DND-41 (cell line): Measurements from ENCODE around the gene VEGFA.

Experiments
- ATAC-seq: fragments of 200-7000 bp; cut with Tn5 transposase; 3 replicates; pipeline ENCODE4 v1.9.1; 2021; ENCODE audit warnings: low read depth; ENCODE audit not compliant: insufficient read depth
- DNase-seq: peaks from one replicate; pipeline ENCODE4 v3.0.0-alpha.2; 2020
- H2AFZ ChIP-seq: 2 replicates; pipeline ENCODE4 v1.6.0; 2012; ENCODE audit warnings: low read depth, low read length
- H3K27ac ChIP-seq: 2 replicates; pipeline ENCODE4 v1.5.1; 2012; ENCODE audit warnings: low read length, inconsistent platforms
- H3K27me3 ChIP-seq: fragments of 200-600 bp; sonication (generic); 2 replicates; pipeline ENCODE4 v1.6.0; 2012; ENCODE audit warnings: low read length, mild to moderate bottlenecking, inconsistent platforms; ENCODE audit not compliant: insufficient read depth, poor library complexity
- H3K36me3 ChIP-seq: 2 replicates; pipeline ENCODE4 v1.5.1; 2012; ENCODE audit warnings: low read length, inconsistent platforms; ENCODE audit not compliant: insufficient read depth
- H3K4me1 ChIP-seq: 2 replicates; pipeline ENCODE4 v1.5.1; 2012; ENCODE audit warnings: mild to moderate bottlenecking, low read length; ENCODE audit not compliant: insufficient read depth
- H3K4me2 ChIP-seq: 2 replicates; pipeline ENCODE4 v1.6.0; 2012; ENCODE audit warnings: mild to moderate bottlenecking, moderate library complexity, low read length, inconsistent platforms; ENCODE audit not compliant: insufficient read depth
- H3K4me3 ChIP-seq, 2 experiments: fragments of 200-600 bp in 1 of 2; shearing (Covaris generic) in 1 of 2; 2 replicates each; pipeline ENCODE4 v1.5.1; 2012 to 2016; ENCODE audit warnings: inconsistent platforms in 2 of 2, low read length in 2 of 2, mild to moderate bottlenecking in 2 of 2, low read depth in 1 of 2, moderate library complexity in 1 of 2
- H3K79me2 ChIP-seq: 2 replicates; pipeline ENCODE4 v1.6.0; 2012; ENCODE audit warnings: low read length, inconsistent platforms; ENCODE audit not compliant: insufficient read depth
- H3K9ac ChIP-seq: 2 replicates; pipeline ENCODE4 v1.6.0; 2012; ENCODE audit warnings: low read depth, mild to moderate bottlenecking, inconsistent platforms, low read length, moderate library complexity
- H3K9me3 ChIP-seq: 2 replicates; pipeline ENCODE4 v1.5.1; 2012; ENCODE audit warnings: low read length, moderate library complexity, mild to moderate bottlenecking, inconsistent platforms; ENCODE audit not compliant: insufficient read depth, severe bottlenecking
- H4K20me1 ChIP-seq: 2 replicates; pipeline ENCODE4 v1.6.0; 2012; ENCODE audit warnings: low read length; ENCODE audit not compliant: insufficient read depth
- EZH2 ChIP-seq: IDR thresholded peaks from 3 replicates; pipeline ENCODE4 v1.6.1; 2012; ENCODE audit warnings: borderline replicate concordance, low read depth, mild to moderate bottlenecking, moderate library complexity, low read length, inconsistent platforms; ENCODE audit not compliant: severe bottlenecking
- TF ChIP-seq, protein P1 (sequence below): IDR thresholded peaks from 2 replicates; pipeline ENCODE4 v1.5.1; 2012; ENCODE audit warnings: borderline replicate concordance, low read length, moderate library complexity, mild to moderate bottlenecking; ENCODE audit not compliant: poor library complexity, severe bottlenecking; ENCODE audit errors: extremely low read depth

The VEGFA gene

DNA sequence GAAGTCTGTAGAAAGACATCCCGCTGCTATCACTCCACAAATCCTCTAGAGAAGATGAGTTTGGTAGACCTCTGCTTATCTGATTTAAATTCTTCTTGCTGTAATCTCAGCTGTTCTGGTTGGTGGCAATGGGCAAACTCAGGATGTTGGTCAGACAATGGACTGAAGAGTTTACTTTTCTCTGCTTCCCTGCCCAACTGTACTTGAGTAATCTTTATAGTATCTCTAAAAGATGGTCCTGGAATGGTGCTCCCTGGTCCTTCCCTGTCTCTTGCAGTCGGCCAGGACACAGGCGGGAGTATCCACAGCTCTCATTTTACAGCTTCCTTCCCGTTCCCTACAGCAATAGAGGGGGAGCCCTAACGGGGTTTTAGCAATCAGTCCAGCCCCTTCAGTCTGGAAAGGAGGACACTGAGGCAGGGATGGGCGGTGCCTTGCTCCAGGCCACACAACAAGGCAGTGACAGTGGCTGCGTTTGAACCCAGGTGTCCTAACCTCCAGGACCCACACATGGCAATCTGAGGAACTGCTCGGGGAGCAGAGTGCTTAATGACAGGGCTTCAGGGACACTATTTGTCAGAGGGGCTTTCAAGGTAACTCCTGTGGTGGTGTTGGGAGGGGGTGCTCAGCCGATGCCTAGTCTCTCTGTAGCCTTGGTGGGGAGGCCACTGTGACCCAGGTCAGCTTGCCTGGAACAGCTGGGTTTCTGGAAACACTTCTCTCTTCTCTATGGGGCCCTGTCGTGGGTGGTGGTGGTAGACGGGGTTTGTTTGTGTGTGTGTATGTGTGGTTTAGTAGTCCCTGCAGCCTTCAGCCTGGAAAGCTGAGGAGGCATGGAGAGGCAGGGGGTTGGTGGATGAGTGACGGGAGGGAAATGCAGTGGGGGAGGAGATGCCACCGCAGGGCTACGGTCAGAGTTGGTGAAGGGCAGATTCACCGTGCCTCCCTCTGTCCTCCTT, 9.5 kb upstream of the VEGFA start:
- Histone ChIP-seq H3K4me1 (no peaks in the 10 kb centered on the region), H2AFZ (no peak overlapping the region), H3K79me2 (no peaks in the 10 kb centered on the region), H4K20me1 (peaks cover 5% of the 10 kb centered on the region), H3K27ac (no peak overlapping the region), H3K4me3 (no peak overlapping the region), H3K4me2 (no peak overlapping the region), H3K27me3 (peaks cover 55% of the 10 kb centered on the region), H3K9me3 (no peaks in the 10 kb centered on the region), H3K9ac (no peak overlapping the region), H3K36me3 (no peaks in the 10 kb centered on the region)
- ATAC-seq (no peak), DNase-seq (no peak)
- no peak for TF ChIP-seq EZH2
- TF ChIP-seq, protein P1, sequence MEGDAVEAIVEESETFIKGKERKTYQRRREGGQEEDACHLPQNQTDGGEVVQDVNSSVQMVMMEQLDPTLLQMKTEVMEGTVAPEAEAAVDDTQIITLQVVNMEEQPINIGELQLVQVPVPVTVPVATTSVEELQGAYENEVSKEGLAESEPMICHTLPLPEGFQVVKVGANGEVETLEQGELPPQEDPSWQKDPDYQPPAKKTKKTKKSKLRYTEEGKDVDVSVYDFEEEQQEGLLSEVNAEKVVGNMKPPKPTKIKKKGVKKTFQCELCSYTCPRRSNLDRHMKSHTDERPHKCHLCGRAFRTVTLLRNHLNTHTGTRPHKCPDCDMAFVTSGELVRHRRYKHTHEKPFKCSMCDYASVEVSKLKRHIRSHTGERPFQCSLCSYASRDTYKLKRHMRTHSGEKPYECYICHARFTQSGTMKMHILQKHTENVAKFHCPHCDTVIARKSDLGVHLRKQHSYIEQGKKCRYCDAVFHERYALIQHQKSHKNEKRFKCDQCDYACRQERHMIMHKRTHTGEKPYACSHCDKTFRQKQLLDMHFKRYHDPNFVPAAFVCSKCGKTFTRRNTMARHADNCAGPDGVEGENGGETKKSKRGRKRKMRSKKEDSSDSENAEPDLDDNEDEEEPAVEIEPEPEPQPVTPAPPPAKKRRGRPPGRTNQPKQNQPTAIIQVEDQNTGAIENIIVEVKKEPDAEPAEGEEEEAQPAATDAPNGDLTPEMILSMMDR: no peak

DNA sequence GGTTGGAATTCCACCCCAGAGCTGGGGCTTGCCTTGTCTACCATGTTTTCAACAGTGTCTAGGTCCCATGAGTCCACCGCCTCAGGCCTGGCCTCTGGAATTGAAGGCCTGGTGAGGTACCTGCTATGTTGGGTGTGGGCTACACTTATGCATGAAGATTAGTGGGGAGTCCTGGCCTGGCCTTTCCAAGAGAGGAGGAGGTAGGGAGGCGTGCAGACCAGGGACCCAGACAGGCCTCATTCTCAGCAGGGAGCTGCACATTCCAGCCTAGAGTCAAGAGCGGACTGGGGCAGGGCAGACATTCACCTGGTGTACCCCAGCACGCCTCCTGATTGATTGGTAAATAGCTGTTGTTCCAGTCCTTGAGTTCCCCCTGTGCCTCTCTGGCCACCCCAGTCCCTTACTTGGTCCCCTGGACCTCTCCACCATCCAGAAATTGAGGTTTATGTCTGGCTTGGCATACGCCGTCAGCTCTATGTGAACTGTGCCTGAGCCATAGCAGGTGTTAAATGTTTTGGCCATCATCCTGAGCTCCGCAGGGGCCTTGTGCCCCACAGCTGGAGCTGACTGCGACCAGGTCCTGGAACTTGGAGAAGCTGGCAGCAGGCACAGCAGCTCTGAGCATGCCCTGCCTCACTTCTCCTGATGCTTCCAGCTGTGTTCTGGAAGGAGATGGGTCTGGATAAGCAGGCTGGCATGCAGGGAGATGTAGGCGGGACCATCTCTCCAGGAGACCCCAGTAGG, 8.2 kb upstream of the VEGFA start:
- ATAC-seq: no peak
- Histone ChIP-seq H4K20me1 (peaks cover 5% of the 10 kb centered on the region), H3K4me1 (no peaks in the 10 kb centered on the region), H3K9ac (no peak overlapping the region), H3K27me3 (peaks cover 58% of the 10 kb centered on the region), H3K27ac (no peak overlapping the region), H3K36me3 (no peaks in the 10 kb centered on the region), H3K9me3 (no peaks in the 10 kb centered on the region), H3K4me2 (no peak overlapping the region), H2AFZ (no peak overlapping the region), H3K4me3 (no peak overlapping the region), H3K79me2 (no peaks in the 10 kb centered on the region)
- TF ChIP-seq, protein P1: no peak
- TF ChIP-seq EZH2: no peak
- DNase-seq: no peak

DNA sequence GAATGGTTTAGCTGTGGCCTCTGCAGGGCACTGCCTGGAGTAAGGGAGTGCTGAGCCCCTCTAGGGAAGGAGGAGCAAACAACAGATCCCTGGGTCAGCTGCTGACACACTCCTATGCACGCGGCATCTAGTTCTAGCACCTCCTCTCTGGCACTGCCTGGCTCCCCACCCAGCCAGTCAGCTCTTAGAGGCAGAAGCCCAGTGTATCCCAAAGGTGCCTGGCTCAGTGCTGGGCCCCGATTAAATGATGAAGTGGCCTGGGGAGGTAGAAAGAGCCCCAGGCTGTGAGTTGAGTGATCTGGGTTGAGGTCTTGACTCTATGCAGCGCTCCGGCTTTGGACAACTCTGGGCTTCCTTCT, 7.6 kb upstream of the VEGFA start:
- H3K9ac ChIP-seq: no peak overlapping the region
- no peaks in the 10 kb centered on the region for H3K9me3 ChIP-seq
- peaks cover 63% of the 10 kb centered on the region for H3K27me3 ChIP-seq
- peaks cover 5% of the 10 kb centered on the region for H4K20me1 ChIP-seq
- no peaks in the 10 kb centered on the region for H3K4me1 ChIP-seq
- no peaks in the 10 kb centered on the region for H3K79me2 ChIP-seq
- H3K4me2 ChIP-seq: no peak overlapping the region
- H3K36me3 ChIP-seq: no peaks in the 10 kb centered on the region
- no peak for ATAC-seq
- H2AFZ ChIP-seq: no peak overlapping the region
- TF ChIP-seq, protein P1: no peak
- no peak for TF ChIP-seq EZH2
- no peak overlapping the region for H3K4me3 ChIP-seq
- H3K27ac ChIP-seq: no peak overlapping the region
- DNase-seq: no peak
